ENCODE data around the gene MX2. TPM values are rescaled to one million over a fixed set of nuclear protein-coding genes. Genes with fewer than 3 reads are reported as not detected.
A peak's percentile ranks its signal among the peaks of the same experiment; 100 is the strongest.

MX2 gene
- total and polyA plus RNA-seq, 2 donors (not counting 1 experiment from before 2014, with no cell fraction given), result 2.0 to 3.6 TPM

GRCh38 chr21:41326414-41327080, 35.3 kb upstream of the MX2 start:
- Histone ChIP-seq H2AFZ (ENCODE audit: low read length) (no peak overlapping the region), H4K20me1 (ENCODE audit: control insufficient read depth, extremely low read depth, insufficient read depth, low read length) (no peaks in the 10 kb centered on the region), H3K9ac (ENCODE audit: insufficient read depth, low read length) (no peak overlapping the region), H3K4me1 (ENCODE audit: control insufficient read depth, extremely low read depth, insufficient read depth, low read length) (no peaks in the 10 kb centered on the region), H3K27ac (ENCODE audit: insufficient read depth, low read length) (no peak overlapping the region), H3K79me2 (ENCODE audit: control insufficient read depth, insufficient read depth, low read length) (no peaks in the 10 kb centered on the region), H3K9me3 (ENCODE audit: control insufficient read depth, insufficient read depth, low read depth, low read length) (no peaks in the 10 kb centered on the region), H3K4me2 (ENCODE audit: extremely low read depth, insufficient read depth, low read length) (no peak overlapping the region), H3K36me3 (ENCODE audit: control insufficient read depth, insufficient read depth, low read length) (no peaks in the 10 kb centered on the region), H3K27me3 (ENCODE audit: control insufficient read depth, insufficient read depth, low read length) (no peaks in the 10 kb centered on the region), H3K4me3 (replicated peaks in 1 of 4; ENCODE audit: control extremely low read depth in 1 of 4, insufficient read depth in 1 of 4, low read depth in 3 of 4, low read length in 4 of 4) (no peak overlapping the region)
- TF ChIP-seq EZH2 (IDR thresholded peaks at IDR 0.05; ENCODE audit: low read length, missing control alignments) (no peak), CTCF (conservative IDR thresholded peaks at IDR 0.05 in 1 of 2, IDR thresholded peaks at IDR 0.05 in 1 of 2; ENCODE audit: low read depth in 1 of 2, low read length in 2 of 2) (no peak)
- DNase-seq (ENCODE audit: low read depth in 2 of 2), result no peak

GRCh38 chr21:41327753-41328152, 34.1 kb upstream of the MX2 start:
- Histone ChIP-seq H3K9me3 (ENCODE audit: control insufficient read depth, insufficient read depth, low read depth, low read length) (no peaks in the 10 kb centered on the region), H3K27ac (ENCODE audit: insufficient read depth, low read length) (no peak overlapping the region), H3K36me3 (ENCODE audit: control insufficient read depth, insufficient read depth, low read length) (no peaks in the 10 kb centered on the region), H3K9ac (ENCODE audit: insufficient read depth, low read length) (no peak overlapping the region), H3K4me3 (replicated peaks in 1 of 4; ENCODE audit: control extremely low read depth in 1 of 4, insufficient read depth in 1 of 4, low read depth in 3 of 4, low read length in 4 of 4) (no peak overlapping the region), H3K27me3 (ENCODE audit: control insufficient read depth, insufficient read depth, low read length) (no peaks in the 10 kb centered on the region), H3K4me2 (ENCODE audit: extremely low read depth, insufficient read depth, low read length) (no peak overlapping the region), H3K4me1 (ENCODE audit: control insufficient read depth, extremely low read depth, insufficient read depth, low read length) (no peaks in the 10 kb centered on the region), H2AFZ (ENCODE audit: low read length) (no peak overlapping the region), H4K20me1 (ENCODE audit: control insufficient read depth, extremely low read depth, insufficient read depth, low read length) (no peaks in the 10 kb centered on the region), H3K79me2 (ENCODE audit: control insufficient read depth, insufficient read depth, low read length) (no peaks in the 10 kb centered on the region)
- no peak for TF ChIP-seq CTCF (conservative IDR thresholded peaks at IDR 0.05 in 1 of 2, IDR thresholded peaks at IDR 0.05 in 1 of 2; ENCODE audit: low read depth in 1 of 2, low read length in 2 of 2)
- TF ChIP-seq EZH2 (IDR thresholded peaks at IDR 0.05; ENCODE audit: low read length, missing control alignments), result no peak
- no peak for DNase-seq (ENCODE audit: low read depth in 2 of 2)

GRCh38 chr21:41328660-41329607, 32.9 kb upstream of the MX2 start:
- H3K27me3 ChIP-seq (ENCODE audit: control insufficient read depth, insufficient read depth, low read length), result no peaks in the 10 kb centered on the region
- TF ChIP-seq CTCF (conservative IDR thresholded peaks at IDR 0.05 in 1 of 2, IDR thresholded peaks at IDR 0.05 in 1 of 2; ENCODE audit: low read depth in 1 of 2, low read length in 2 of 2) (no peak), EZH2 (IDR thresholded peaks at IDR 0.05; ENCODE audit: low read length, missing control alignments) (no peak)
- peak in 1 of 2 donors; percentile 90 for DNase-seq (ENCODE audit: low read depth in 2 of 2)
- no peak overlapping the region for H2AFZ ChIP-seq (ENCODE audit: low read length)
- H3K9ac ChIP-seq (ENCODE audit: insufficient read depth, low read length), result no peak overlapping the region
- H3K9me3 ChIP-seq (ENCODE audit: control insufficient read depth, insufficient read depth, low read depth, low read length), result no peaks in the 10 kb centered on the region
- H3K36me3 ChIP-seq (ENCODE audit: control insufficient read depth, insufficient read depth, low read length), result no peaks in the 10 kb centered on the region
- no peaks in the 10 kb centered on the region for H3K4me1 ChIP-seq (ENCODE audit: control insufficient read depth, extremely low read depth, insufficient read depth, low read length)
- H3K4me3 ChIP-seq (replicated peaks in 1 of 4; ENCODE audit: control extremely low read depth in 1 of 4, insufficient read depth in 1 of 4, low read depth in 3 of 4, low read length in 4 of 4), result no peak overlapping the region
- H3K4me2 ChIP-seq (ENCODE audit: extremely low read depth, insufficient read depth, low read length), result no peak overlapping the region
- H3K79me2 ChIP-seq (ENCODE audit: control insufficient read depth, insufficient read depth, low read length), result no peaks in the 10 kb centered on the region
- H3K27ac ChIP-seq (ENCODE audit: insufficient read depth, low read length), result no peak overlapping the region
- no peaks in the 10 kb centered on the region for H4K20me1 ChIP-seq (ENCODE audit: control insufficient read depth, extremely low read depth, insufficient read depth, low read length)

Measured in fibroblast of lung (primary cell).